Spleen (tissue), 11 donors: Measurements from ENCODE around the gene PPP6R3. TPM values are rescaled to one million over a fixed set of nuclear protein-coding genes. Genes with fewer than 3 reads are reported as not detected.
A peak's percentile ranks its signal among the peaks of the same experiment; 100 is the strongest.
"Not testable (repeated sequence)": the region's sequence is repeated elsewhere in the genome, so short reads cannot be mapped to it uniquely, and the experiment has no call there.

Experiments
- DNase-seq: peaks from one replicate; pipeline ENCODE4 v3.0.0-alpha.2; 2020
- H3K27ac ChIP-seq, 8 donors: fragments of 200-600 bp; sonication (generic) in 7 of 8; 1 replicate in 4 of 8; 2 replicates in 4 of 8; pipeline versions ENCODE4 v1.5.0 to v1.8.0; 2016 to 2021; ENCODE audit warnings: inconsistent platforms in 4 of 8, mild to moderate bottlenecking in 4 of 8, moderate library complexity in 1 of 8
- H3K27me3 ChIP-seq, 7 donors: fragments of 200-600 bp; sonication (generic) in 6 of 7; replicated peaks in 1 of 7; 1 replicate in 4 of 7; 2 replicates in 3 of 7; pipeline versions ENCODE4 v1.5.0 to v1.8.0; 2016 to 2021; ENCODE audit warnings: inconsistent platforms in 3 of 7, mild to moderate bottlenecking in 1 of 7
- H3K36me3 ChIP-seq, 6 donors: fragments of 200-600 bp; sonication (generic) in 5 of 6; 1 replicate in 4 of 6; 2 replicates in 2 of 6; pipeline versions ENCODE4 v1.5.0 to v1.8.0; 2016 to 2021; ENCODE audit warnings: inconsistent platforms in 2 of 6
- H3K4me1 ChIP-seq, 6 donors: fragments of 200-600 bp; sonication (generic) in 5 of 6; 1 replicate in 3 of 6; 2 replicates in 3 of 6; pipeline versions ENCODE4 v1.5.0 to v1.8.0; 2016 to 2021; ENCODE audit warnings: inconsistent platforms in 3 of 6
- H3K4me3 ChIP-seq, 8 donors: fragments of 200-600 bp; sonication (generic) in 7 of 8; 1 replicate in 4 of 8; 2 replicates in 4 of 8; pipeline versions ENCODE4 v1.5.0 to v1.8.0; 2016 to 2021; ENCODE audit warnings: inconsistent platforms in 4 of 8, mild to moderate bottlenecking in 4 of 8, moderate library complexity in 2 of 8
- H3K9me3 ChIP-seq, 8 donors: fragments of 200-600 bp; sonication (generic) in 7 of 8; 1 replicate in 4 of 8; 2 replicates in 4 of 8; pipeline versions ENCODE4 v1.5.0 to v1.8.0; 2016 to 2021; ENCODE audit warnings: inconsistent platforms in 4 of 8
- POLR2A ChIP-seq, 3 donors: fragments of 450-650 bp; IDR thresholded peaks; one replicate each; pipeline ENCODE4 v1.5.1; 2017; ENCODE audit warnings: antibody characterized with exemption in 3 of 3, mild to moderate bottlenecking in 1 of 3
- POLR2AphosphoS5 ChIP-seq, 3 donors: sonication (generic); formaldehyde crosslinking; IDR thresholded peaks; one replicate each; pipeline ENCODE4 v1.5.1; 2017; ENCODE audit warnings: antibody characterized with exemption in 3 of 3
- WGBS, 5 donors: extraction: QIAGEN DNeasy Blood & Tissue Kit in 3 of 5; methylation state at CpG; one replicate each; pipeline versions ENCODE4 v1.1.5 to v1.1.7; 2013 to 2018; 5-methylcytosine and 5-hydroxymethylcytosine counted together
- intact Hi-C: fragments of 100-400 bp; cut with DNase I; formaldehyde crosslinking; loops from one replicate; pipeline ENCODE4 v1.15.0; 2023; ENCODE audit warnings: low total_unique reads
- polyA plus RNA-seq, 3 donors: library from polyadenylated mRNA; stranded (reverse); fragments of 200-250 nt; gene quantifications; one replicate each; pipeline ENCODE4 v1.2.1, GENCODE V29; 2013
- total RNA-seq, 7 donors: library from RNA; depleted of rRNA in 3 of 7; stranded (reverse); fragments of >200 nt in 3 of 7; fragmentation: NEBNext Ultra II Directional in 4 of 7; extraction: Animal tissue kit (Norgen Biotek cat#: 25700) in 4 of 7; gene quantifications; one replicate each; pipeline versions ENCODE4 v1.1.0 to v1.2.1, GENCODE V29; 2016 to 2021
- TF ChIP-seq, protein P1 (sequence below), 11 experiments: fragments of 200-600 bp in 7 of 11; fragments of 450-650 bp in 4 of 11; sonication (generic) in 4 of 11; IDR thresholded peaks in 8 of 11; conservative IDR thresholded peaks in 3 of 11; 1 replicate in 7 of 11; 2 replicates in 4 of 11; pipeline versions ENCODE4 v1.4.0 to v1.8.0; 2016 to 2021; ENCODE audit warnings: antibody characterized with exemption in 11 of 11, inconsistent platforms in 4 of 11, mild to moderate bottlenecking in 1 of 11
- donor health status: healthy with polysubstance abuse.
- donor health status: DM: no; HTN: no; CAD: no; lungs with moderate emphysema.
- donor health status: DM: no; HTN: no; CAD: no.
- donor health status: Bipolar disorder and iron deficiency.
- donor health status: healthy.
- donor health status: DM: no; HTN: no; CAD: no.
- donor health status: DM: yes; HTN: yes; CAD: no.

Gene PPP6R3
- total and polyA plus RNA-seq, 10 donors, result 23.9 to 178 (median 122) TPM

DNA sequence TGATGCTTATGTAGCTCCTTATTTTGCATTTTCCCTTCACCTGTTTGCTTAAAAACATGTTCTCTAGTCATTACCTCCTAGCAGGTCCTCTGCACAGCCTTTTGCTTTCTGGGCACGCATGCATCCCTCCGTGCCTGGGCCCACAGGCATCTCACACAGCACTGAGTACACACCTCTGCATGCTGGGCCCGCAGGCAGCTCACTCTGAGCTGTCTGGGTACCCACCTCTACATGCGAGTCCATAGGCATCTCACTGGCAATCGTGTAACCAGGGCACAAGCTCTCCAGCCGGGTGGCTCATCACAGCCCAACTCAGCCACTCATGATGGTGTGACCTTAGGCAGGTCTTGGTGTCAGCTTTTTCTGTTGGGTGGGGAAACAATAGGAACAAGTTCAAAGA is 155.1 kb downstream of the PPP6R3 start:
- peaks cover 3 to 62% (median 50%) of the 10 kb centered on the region in 6 donors for H3K36me3 ChIP-seq
- 94 to 100% (median 96%) methylated on average over 4 to 6 of the region's 6 CpGs for WGBS, 5 donors
- no peaks in the 10 kb centered on the region for H3K4me1 ChIP-seq
- H3K27me3 ChIP-seq, result no peaks in the 10 kb centered on the region
- TF ChIP-seq POLR2A (IDR thresholded peaks at IDR 0.05) (no peak), POLR2AphosphoS5 (IDR thresholded peaks at IDR 0.05) (peak in 1 of 3 donors; percentile 54)
- no peak overlapping the region for H3K4me3 ChIP-seq
- no peak for DNase-seq
- H3K27ac ChIP-seq, result no peak overlapping the region
- no peaks in the 10 kb centered on the region for H3K9me3 ChIP-seq
- intact Hi-C loops, result no loop called here

DNA sequence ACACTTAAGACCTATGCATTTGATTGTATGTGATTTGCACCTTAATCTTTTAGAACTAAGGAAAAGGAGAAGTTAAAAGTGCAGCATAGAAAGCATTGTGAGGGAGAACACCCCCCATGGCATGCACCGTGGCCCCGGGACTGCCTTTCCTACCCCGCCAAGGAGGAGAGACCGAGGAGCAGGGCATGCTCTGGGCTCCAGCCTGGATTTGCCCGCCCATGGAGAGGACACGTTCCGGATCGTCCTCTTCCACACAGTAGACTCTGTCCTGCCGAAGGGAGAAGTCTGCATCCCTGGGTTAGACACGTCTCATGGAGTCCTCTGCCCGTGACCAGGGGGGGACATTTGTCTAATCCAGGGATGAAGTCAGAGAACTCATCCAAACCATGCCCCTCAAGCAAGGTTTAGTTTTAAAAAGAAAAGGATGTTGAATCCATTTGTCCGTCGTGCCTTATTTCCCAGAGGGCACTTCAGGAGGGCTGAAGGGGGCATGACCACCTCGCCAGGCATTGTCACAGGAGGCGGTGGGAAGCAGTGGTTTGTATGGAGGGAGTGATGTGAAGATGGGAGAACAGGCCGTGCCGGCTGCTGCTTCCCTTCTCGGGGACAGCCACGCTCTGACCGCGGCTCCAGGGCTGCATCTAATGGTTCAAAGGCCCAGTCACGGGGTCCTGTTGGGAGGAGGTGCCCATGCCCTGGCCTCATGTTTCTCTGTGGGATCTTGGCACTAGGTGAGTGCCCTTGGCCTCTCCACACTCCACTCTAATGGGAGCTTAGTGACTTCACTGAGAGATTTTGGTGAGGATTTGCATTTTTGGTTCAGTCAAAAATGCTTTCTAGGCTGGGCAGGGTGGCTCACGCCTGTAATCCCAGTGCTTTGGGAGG is 157.6 kb downstream of the PPP6R3 start:
- Histone ChIP-seq H3K4me3 (no peak overlapping the region), H3K9me3 (no peaks in the 10 kb centered on the region), H3K27ac (no peak overlapping the region), H3K36me3 (peaks cover under 1 to 36% (median 25%) of the 10 kb centered on the region in 6 donors), H3K27me3 (no peaks in the 10 kb centered on the region), H3K4me1 (no peaks in the 10 kb centered on the region)
- intact Hi-C loops, result no loop called here
- peak in 1 of 3 donors; percentile 54 for TF ChIP-seq POLR2AphosphoS5 (IDR thresholded peaks at IDR 0.05)
- TF ChIP-seq, protein P1, sequence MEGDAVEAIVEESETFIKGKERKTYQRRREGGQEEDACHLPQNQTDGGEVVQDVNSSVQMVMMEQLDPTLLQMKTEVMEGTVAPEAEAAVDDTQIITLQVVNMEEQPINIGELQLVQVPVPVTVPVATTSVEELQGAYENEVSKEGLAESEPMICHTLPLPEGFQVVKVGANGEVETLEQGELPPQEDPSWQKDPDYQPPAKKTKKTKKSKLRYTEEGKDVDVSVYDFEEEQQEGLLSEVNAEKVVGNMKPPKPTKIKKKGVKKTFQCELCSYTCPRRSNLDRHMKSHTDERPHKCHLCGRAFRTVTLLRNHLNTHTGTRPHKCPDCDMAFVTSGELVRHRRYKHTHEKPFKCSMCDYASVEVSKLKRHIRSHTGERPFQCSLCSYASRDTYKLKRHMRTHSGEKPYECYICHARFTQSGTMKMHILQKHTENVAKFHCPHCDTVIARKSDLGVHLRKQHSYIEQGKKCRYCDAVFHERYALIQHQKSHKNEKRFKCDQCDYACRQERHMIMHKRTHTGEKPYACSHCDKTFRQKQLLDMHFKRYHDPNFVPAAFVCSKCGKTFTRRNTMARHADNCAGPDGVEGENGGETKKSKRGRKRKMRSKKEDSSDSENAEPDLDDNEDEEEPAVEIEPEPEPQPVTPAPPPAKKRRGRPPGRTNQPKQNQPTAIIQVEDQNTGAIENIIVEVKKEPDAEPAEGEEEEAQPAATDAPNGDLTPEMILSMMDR (IDR thresholded peaks at IDR 0.05 in 8 of 11, conservative IDR thresholded peaks at IDR 0.05 in 3 of 11), result no peak
- DNase-seq, result no peak
- 86 to 94% (median 90%) methylated on average over 22 to 23 of the region's 23 CpGs for WGBS, 5 donors

DNA sequence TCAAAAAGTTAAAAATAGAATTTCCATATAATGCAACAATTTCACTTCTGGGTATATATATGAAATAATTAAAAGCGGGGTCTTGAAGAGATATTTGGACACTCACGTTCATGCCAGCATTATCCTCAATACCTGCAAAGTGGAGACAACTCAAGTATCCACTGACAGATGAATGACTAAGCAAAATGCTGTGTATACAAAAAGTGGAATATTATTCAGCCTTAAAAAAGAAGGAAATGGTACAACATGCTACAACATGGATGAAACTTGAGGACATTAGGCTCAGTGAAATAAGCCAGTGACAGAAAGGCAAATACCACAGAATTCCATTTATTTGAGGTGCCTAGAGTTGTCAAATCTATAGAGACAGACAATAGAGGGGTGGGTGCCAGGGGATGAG is 161.3 kb downstream of the PPP6R3 start:
- H3K9me3 ChIP-seq, result no peaks in the 10 kb centered on the region
- WGBS, 5 donors, result 90 to 97% (median 96%) methylated on average over 2 of the region's 2 CpGs
- no peaks in the 10 kb centered on the region for H3K4me1 ChIP-seq
- H3K4me3 ChIP-seq, result no peak overlapping the region
- intact Hi-C loops, result no loop called here
- no peak for TF ChIP-seq POLR2AphosphoS5 (IDR thresholded peaks at IDR 0.05)
- TF ChIP-seq, protein P1 (IDR thresholded peaks at IDR 0.05 in 8 of 11, conservative IDR thresholded peaks at IDR 0.05 in 3 of 11), result no peak
- no peak for TF ChIP-seq POLR2A (IDR thresholded peaks at IDR 0.05)
- no peaks in the 10 kb centered on the region for H3K27me3 ChIP-seq
- no peak for DNase-seq
- no peak overlapping the region for H3K27ac ChIP-seq
- H3K36me3 ChIP-seq, result no peaks in the 10 kb centered on the region

DNA sequence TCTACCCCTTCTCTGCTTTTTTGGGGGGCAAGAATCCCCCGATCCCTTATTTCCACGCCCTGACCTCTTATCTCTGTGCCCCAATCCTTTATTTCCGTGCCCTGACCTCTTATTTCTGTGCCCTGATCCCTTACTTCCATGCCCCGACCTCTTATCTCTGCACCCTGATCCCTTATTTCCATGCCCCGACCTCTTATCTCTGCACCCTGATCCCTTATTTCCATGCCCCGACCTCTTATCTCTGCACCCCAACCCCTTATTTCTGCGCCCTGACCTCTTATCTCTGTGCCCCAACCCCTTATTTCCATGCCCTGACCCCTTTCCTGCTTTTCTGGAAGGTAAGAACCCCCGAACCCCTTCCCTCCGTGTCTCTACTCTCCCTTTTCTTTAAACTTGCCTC is 163.2 kb downstream of the PPP6R3 start:
- H3K27ac ChIP-seq, DNase-seq, intact Hi-C loops, H3K4me3 ChIP-seq, H3K9me3 ChIP-seq, H3K36me3 ChIP-seq, H3K27me3 ChIP-seq, H3K4me1 ChIP-seq: not testable (repeated sequence)
- 67 to 82% (median 71%) methylated on average over 9 of the region's 9 CpGs for WGBS, 5 donors

DNA sequence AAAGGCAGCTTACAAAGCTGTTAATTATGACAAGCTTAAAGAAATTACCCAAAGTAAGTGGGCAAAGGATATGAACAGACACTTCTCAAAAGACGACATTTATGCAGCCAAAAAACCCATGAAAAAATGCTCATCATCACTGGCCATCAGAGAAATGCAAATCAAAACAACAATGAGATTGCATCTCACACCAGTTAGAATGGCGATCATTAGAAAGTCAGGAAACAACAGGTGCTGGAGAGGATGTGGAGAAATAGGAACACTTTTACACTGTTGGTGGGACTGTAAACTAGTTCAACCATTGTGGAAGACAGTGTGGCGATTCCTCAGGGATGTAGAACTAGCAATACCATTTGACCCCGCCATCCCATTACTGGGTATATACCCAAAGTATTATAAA is 164.5 kb downstream of the PPP6R3 start:
- intact Hi-C loops, H3K4me3 ChIP-seq: not testable (repeated sequence)

DNA sequence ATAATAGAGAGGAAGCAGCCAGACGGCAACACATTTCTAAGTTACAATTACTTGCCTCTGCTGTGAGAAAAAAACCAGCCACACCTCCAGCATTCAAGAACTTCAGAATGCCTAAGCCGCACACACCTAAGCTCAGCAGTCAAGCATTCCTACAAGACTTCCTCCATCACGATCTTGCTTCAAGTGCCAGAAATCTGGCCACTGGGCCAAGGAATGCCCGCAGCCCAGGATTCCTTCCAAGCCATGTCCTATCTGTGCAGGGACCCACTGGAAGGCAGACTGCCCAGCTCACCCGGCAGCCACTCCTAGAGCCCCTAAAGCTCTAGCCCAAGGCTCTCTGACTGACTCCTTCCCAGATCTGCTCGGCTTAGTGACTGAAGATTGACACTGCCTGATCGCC is 165.7 kb downstream of the PPP6R3 start:
- H3K4me1 ChIP-seq, H3K4me3 ChIP-seq, DNase-seq, H3K9me3 ChIP-seq, H3K36me3 ChIP-seq, intact Hi-C loops, H3K27me3 ChIP-seq, H3K27ac ChIP-seq: not testable (repeated sequence)
- WGBS, 5 donors, result 88 to 95% (median 92%) methylated on average over 7 of the region's 7 CpGs

More for the DNA sequence above, 164.5 kb downstream of the PPP6R3 start:
- WGBS, 5 donors, result 83 to 92% (median 87%) methylated on average over 4 of the region's 4 CpGs
- not testable (repeated sequence) for H3K9me3 ChIP-seq, DNase-seq, H3K27ac ChIP-seq, H3K4me1 ChIP-seq, H3K27me3 ChIP-seq, H3K36me3 ChIP-seq

DNA sequence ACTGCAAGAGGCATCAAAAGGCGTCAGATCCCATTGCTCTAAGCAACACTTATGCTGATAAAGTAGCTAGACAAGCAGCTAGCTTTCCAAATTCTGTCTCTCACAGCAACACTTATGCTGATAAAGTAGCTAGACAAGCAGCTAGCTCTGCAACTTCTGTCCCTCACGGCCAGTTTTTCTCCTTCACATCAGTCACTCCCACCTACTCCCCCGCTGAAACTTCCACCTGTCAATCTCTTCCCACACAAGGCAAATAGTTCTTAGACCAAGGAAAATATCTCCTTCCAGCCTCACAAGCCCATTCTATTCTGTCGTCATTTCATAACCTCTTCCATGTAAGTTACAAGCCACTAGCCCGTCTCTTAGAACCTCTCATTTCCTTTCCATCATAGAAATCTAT is 168.3 kb downstream of the PPP6R3 start:
- H3K4me1 ChIP-seq, H3K9me3 ChIP-seq, H3K27ac ChIP-seq, H3K4me3 ChIP-seq, intact Hi-C loops, H3K36me3 ChIP-seq, H3K27me3 ChIP-seq, DNase-seq: not testable (repeated sequence)
- 66 to 82% (median 72%) methylated on average over 4 to 5 of the region's 5 CpGs for WGBS, 5 donors

DNA sequence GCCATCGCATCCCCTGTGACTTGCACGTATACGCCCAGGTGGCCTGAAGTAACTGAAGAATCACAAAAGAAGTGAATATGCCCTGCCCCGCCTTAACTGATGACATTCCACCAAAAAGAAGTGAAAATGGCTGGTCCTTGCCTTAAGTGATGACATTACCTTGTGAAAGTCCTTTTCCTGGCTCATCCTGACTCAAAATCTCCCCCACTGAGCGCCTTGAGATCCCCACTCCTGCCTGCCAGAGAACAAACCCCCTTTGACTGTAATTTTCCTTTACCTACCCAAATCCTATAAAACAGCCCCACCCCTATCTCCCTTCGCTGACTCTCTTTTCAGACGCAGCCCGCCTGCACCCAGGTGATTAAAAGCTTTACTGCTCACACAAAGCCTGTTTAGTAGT is 171.8 kb downstream of the PPP6R3 start:
- H3K36me3 ChIP-seq, H3K27me3 ChIP-seq, intact Hi-C loops, H3K4me3 ChIP-seq, H3K4me1 ChIP-seq, DNase-seq, H3K27ac ChIP-seq, H3K9me3 ChIP-seq: not testable (repeated sequence)
- WGBS, 5 donors, result 87 to 93% (median 90%) methylated on average over 7 to 8 of the region's 8 CpGs
